ENCODE data around the gene MTA3. TPM values are rescaled to one million over a fixed set of nuclear protein-coding genes. Genes with fewer than 3 reads are reported as not detected.
"Not testable (repeated sequence)": the region's sequence is repeated elsewhere in the genome, so short reads cannot be mapped to it uniquely, and the experiment has no call there.

MTA3 gene
- total RNA-seq, 4 donors from 2014 or later, result 40.0 to 73.2 (median 54.3) TPM

DNA sequence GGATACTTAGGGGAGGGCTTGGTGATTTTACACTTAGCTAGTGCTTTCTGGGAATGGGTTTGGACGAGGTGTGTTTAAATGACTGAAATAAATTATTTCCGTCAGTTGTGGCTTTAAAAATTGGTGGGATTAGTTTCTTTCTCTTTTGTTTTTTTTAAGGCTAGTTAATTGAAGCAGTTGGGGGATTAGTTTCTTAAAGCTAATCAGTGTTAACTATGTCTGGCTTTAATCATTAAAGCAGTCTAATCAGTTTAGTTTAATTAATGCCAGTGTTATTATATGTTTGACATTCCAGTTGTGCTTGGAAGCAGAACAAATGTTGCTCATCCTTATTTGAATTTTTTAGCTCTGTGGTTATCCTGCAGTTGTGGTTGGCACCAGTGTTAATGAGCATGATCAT is 10.2 kb downstream of the MTA3 start:
- peaks cover 0 to 23% (median 6%) of the 10 kb centered on the region in 4 donors for H3K36me3 ChIP-seq
- peaks cover 0 to 6% (median 0%) of the 10 kb centered on the region in 4 donors for H3K4me1 ChIP-seq
- no peak overlapping the region for H3K4me3 ChIP-seq
- H3K27ac ChIP-seq, result no peak overlapping the region
- in situ Hi-C loops (cut with MboI; ENCODE audit: low pct_ligation_motif_present in 1 of 4, low pct_unique_long_range_greater_than_20kb in 1 of 4, low sequenced_read_pairs in 3 of 4) (no loop called here), intact Hi-C loops (cut with DNase I; ENCODE audit: low total_unique reads) (no loop called here)
- no peak for DNase-seq
- H3K9me3 ChIP-seq, result no peaks in the 10 kb centered on the region
- H3K27me3 ChIP-seq, result no peaks in the 10 kb centered on the region
- TF ChIP-seq, protein P1, sequence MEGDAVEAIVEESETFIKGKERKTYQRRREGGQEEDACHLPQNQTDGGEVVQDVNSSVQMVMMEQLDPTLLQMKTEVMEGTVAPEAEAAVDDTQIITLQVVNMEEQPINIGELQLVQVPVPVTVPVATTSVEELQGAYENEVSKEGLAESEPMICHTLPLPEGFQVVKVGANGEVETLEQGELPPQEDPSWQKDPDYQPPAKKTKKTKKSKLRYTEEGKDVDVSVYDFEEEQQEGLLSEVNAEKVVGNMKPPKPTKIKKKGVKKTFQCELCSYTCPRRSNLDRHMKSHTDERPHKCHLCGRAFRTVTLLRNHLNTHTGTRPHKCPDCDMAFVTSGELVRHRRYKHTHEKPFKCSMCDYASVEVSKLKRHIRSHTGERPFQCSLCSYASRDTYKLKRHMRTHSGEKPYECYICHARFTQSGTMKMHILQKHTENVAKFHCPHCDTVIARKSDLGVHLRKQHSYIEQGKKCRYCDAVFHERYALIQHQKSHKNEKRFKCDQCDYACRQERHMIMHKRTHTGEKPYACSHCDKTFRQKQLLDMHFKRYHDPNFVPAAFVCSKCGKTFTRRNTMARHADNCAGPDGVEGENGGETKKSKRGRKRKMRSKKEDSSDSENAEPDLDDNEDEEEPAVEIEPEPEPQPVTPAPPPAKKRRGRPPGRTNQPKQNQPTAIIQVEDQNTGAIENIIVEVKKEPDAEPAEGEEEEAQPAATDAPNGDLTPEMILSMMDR (IDR thresholded peaks at IDR 0.05), result no peak
- TF ChIP-seq POLR2A (IDR thresholded peaks at IDR 0.05), result no peak
- no peak for TF ChIP-seq EP300 (IDR thresholded peaks at IDR 0.05; ENCODE audit: low read depth)
- no peak for TF ChIP-seq POLR2AphosphoS5 (IDR thresholded peaks at IDR 0.05)
- whole genome bisulfite sequencing, 2 donors (ENCODE audit: low coverage in 1 of 2), result 77 to 84% methylated on average over 2 of the region's 2 CpGs

DNA sequence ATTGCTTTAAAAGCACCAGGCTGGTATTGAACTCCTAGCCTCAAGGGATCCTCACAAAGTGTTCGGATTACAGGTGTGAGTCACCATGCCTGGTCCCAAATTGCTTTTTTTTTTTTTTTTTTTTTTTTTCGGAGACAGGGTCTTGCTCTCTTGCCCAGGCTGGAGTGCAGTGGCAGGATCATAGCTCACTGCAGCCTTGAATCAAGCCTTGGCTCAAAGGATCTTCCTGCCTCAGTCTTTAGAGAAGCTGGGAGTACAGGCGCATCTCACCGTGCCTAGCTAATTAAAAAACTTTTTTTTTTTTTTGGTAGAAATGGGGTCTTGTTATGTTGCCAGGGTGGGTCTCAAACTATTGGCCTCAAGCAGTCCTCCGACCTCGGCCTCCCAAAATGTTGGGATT is 12.8 kb downstream of the MTA3 start:
- intact Hi-C loops (cut with DNase I; ENCODE audit: low total_unique reads) (no loop called here), in situ Hi-C loops (cut with MboI; ENCODE audit: low pct_ligation_motif_present in 1 of 4, low pct_unique_long_range_greater_than_20kb in 1 of 4, low sequenced_read_pairs in 3 of 4) (no loop called here)
- H3K36me3 ChIP-seq, result peaks cover 0 to 23% (median 6%) of the 10 kb centered on the region in 4 donors
- WGBS, 2 donors (ENCODE audit: low coverage in 1 of 2), result 94 to 100% methylated on average over 5 to 6 of the region's 6 CpGs
- H3K27me3 ChIP-seq, result no peaks in the 10 kb centered on the region
- H3K4me3 ChIP-seq, result no peak overlapping the region
- no peak for TF ChIP-seq EP300 (IDR thresholded peaks at IDR 0.05; ENCODE audit: low read depth)
- H3K27ac ChIP-seq, result no peak overlapping the region
- DNase-seq, result no peak
- H3K4me1 ChIP-seq, result peaks cover 0 to 6% (median 0%) of the 10 kb centered on the region in 4 donors
- H3K9me3 ChIP-seq, result no peaks in the 10 kb centered on the region

DNA sequence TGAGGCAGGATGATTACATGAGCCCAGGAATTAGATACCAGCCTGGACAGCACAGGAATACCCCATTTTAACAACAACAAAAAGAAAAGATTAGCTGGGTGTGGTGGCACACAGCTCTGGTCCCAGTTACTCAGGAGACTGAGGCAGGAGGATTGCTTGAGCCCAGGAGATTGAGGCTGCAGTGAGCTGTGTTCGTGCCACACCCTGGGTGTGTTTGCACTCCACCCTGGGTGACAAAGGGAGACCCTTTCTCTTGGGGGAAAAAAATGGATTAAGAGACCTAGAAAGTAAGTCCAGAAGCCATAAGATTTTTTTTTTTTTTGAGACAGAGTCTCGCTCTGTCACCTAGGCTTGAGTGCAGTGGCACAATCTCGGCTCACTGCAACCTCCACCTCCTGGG is 16.2 kb downstream of the MTA3 start:
- H3K4me1 ChIP-seq; H3K27me3 ChIP-seq; DNase-seq; in situ Hi-C loops (cut with MboI; ENCODE audit: low pct_ligation_motif_present in 1 of 4, low pct_unique_long_range_greater_than_20kb in 1 of 4, low sequenced_read_pairs in 3 of 4); H3K4me3 ChIP-seq; intact Hi-C loops (cut with DNase I; ENCODE audit: low total_unique reads); H3K9me3 ChIP-seq; H3K27ac ChIP-seq: not testable (repeated sequence)
- WGBS, 2 donors (ENCODE audit: low coverage in 1 of 2), result 83 to 100% methylated on average over 1 to 3 of the region's 3 CpGs
- peaks cover 0 to 17% (median 3%) of the 10 kb centered on the region in 4 donors for H3K36me3 ChIP-seq

DNA sequence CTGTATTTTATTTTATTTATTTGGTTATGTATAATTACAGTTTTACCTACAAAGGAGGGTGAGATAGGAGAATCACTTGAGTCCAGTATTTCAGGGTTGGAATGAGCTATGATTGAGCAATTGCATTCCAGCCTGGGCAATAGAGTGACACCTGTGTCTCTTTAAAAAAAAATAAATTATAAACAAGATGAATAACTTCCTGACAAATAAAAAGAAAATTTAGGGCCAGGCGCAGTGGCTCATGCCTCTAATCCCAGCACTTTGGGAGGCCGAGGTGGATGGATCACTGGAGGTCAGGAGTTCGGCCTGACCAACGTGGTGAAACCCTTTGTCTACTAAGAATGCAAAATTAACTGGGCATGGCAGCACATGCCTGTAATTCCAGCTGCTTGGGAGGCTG is 17.3 kb downstream of the MTA3 start:
- Histone ChIP-seq H3K27me3 (no peaks in the 10 kb centered on the region), H3K4me1 (no peaks in the 10 kb centered on the region), H3K27ac (no peak overlapping the region), H3K4me3 (no peak overlapping the region), H3K36me3 (peaks cover 0 to 11% (median 0%) of the 10 kb centered on the region in 4 donors), H3K9me3 (no peaks in the 10 kb centered on the region)
- in situ Hi-C loops (cut with MboI; ENCODE audit: low pct_ligation_motif_present in 1 of 4, low pct_unique_long_range_greater_than_20kb in 1 of 4, low sequenced_read_pairs in 3 of 4), result no loop called here
- DNase-seq, result no peak
- 84 to 95% methylated on average over 4 of the region's 4 CpGs for WGBS, 2 donors (ENCODE audit: low coverage in 1 of 2)
- TF ChIP-seq, protein P1 (IDR thresholded peaks at IDR 0.05), result no peak
- TF ChIP-seq POLR2AphosphoS5 (IDR thresholded peaks at IDR 0.05), result no peak
- no peak for TF ChIP-seq POLR2A (IDR thresholded peaks at IDR 0.05)
- TF ChIP-seq EP300 (IDR thresholded peaks at IDR 0.05; ENCODE audit: low read depth), result no peak
- intact Hi-C loops (cut with DNase I; ENCODE audit: low total_unique reads), result no loop called here

DNA sequence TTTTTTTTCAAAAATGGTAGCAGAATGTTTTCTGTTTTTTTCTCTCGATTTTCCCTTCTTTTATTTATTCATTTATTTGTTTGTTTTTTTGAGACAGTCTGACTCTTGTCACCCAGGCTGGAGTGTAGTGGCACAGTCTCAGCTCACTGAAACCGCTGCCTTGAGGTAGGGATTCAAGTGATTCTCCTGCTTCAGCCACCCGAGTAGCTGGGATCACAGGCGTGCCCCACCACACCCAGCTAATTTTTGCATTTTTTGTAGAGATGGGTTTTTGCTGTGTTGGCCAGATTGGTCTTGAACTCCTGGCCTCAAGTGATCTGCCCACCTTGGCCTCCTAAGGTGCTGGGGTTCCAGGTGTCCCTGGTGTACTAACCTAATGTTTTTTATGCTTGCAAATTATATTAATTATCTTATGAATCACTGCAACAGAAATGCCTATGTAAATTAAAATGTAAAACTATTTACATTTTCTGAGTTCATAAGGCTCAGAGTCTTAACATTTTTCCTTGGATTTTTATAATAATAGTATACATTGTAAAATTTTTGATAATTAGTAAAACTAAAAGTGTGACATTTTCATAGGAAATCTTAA is 19.2 kb downstream of the MTA3 start:
- Histone ChIP-seq H3K4me3 (no peak overlapping the region), H3K9me3 (no peaks in the 10 kb centered on the region), H3K36me3 (peaks cover 0 to 2% (median 0%) of the 10 kb centered on the region in 4 donors), H3K4me1 (no peaks in the 10 kb centered on the region), H3K27ac (no peak overlapping the region), H3K27me3 (no peaks in the 10 kb centered on the region)
- in situ Hi-C loops (cut with MboI; ENCODE audit: low pct_ligation_motif_present in 1 of 4, low pct_unique_long_range_greater_than_20kb in 1 of 4, low sequenced_read_pairs in 3 of 4) (no loop called here), intact Hi-C loops (cut with DNase I; ENCODE audit: low total_unique reads) (no loop called here)
- no peak for DNase-seq
- TF ChIP-seq EP300 (IDR thresholded peaks at IDR 0.05; ENCODE audit: low read depth) (no peak), POLR2AphosphoS5 (IDR thresholded peaks at IDR 0.05) (no peak), POLR2A (IDR thresholded peaks at IDR 0.05) (no peak)
- TF ChIP-seq, protein P1 (IDR thresholded peaks at IDR 0.05), result no peak
- 87 to 100% methylated on average over 4 of the region's 4 CpGs for WGBS, 2 donors (ENCODE audit: low coverage in 1 of 2)

Measured in transverse colon (tissue), 4 donors.